Panc1 (cell line): ENCODE results near the gene PLCG1. TPM values are rescaled to one million over a fixed set of nuclear protein-coding genes. Genes with fewer than 3 reads are reported as not detected.

ENCODE experiments used
- ATAC-seq: fragments of 200-7000 bp; cut with Tn5 transposase; 2 replicates; pipeline ENCODE4 v1.9.1; 2020; ENCODE audit warnings: mild to moderate bottlenecking, moderate library complexity
- BruUV-seq: library from RNA; stranded (reverse); fragments of 400-500 nt; replicated peaks from 2 replicates; lab custom pipeline; 2021; lab: Mats Ljungman, UMichigan
- CTCF ChIA-PET: fragments of 300-600 bp; sonication (Branson Sonifier 250); formaldehyde crosslinking; loops from one replicate; lab custom pipeline; 2022; ENCODE audit warnings: antibody characterized with exemption; lab: Charles Lee
- POLR2A ChIA-PET: fragments of 300-600 bp; sonication (Branson Sonifier 250); formaldehyde crosslinking; loops from one replicate; lab custom pipeline; 2022; ENCODE audit warnings: antibody characterized with exemption; lab: Charles Lee
- DNase-seq: peaks from one replicate; pipeline ENCODE4 v3.0.0-alpha.2; 2010; ENCODE audit warnings: low read depth, low spot score
- H3K27ac ChIP-seq: 2 replicates; pipeline ENCODE4 v1.5.1; 2011; ENCODE audit warnings: mild to moderate bottlenecking, low read length, inconsistent platforms
- H3K27me3 ChIP-seq: fragments of 200-500 bp; sonication (Bioruptor generic); 2 replicates; pipeline ENCODE4 v1.6.0; 2014; ENCODE audit warnings: low read length, inconsistent platforms; ENCODE audit not compliant: control insufficient read depth, insufficient read depth
- H3K36me3 ChIP-seq: fragments of 200-500 bp; sonication (Bioruptor generic); 2 replicates; pipeline ENCODE4 v1.5.1; 2014; ENCODE audit warnings: inconsistent platforms, mild to moderate bottlenecking, low read length, moderate library complexity; ENCODE audit not compliant: control insufficient read depth, insufficient read depth
- H3K4me1 ChIP-seq: 2 replicates; pipeline ENCODE4 v1.5.1; 2011; ENCODE audit warnings: inconsistent platforms, mild to moderate bottlenecking, low read length, moderate library complexity; ENCODE audit not compliant: control insufficient read depth, insufficient read depth
- H3K4me3 ChIP-seq, 2 experiments: 2 replicates each; pipeline ENCODE4 v1.5.1; 2011 to 2012; ENCODE audit warnings: low read depth in 2 of 2, low read length in 2 of 2, mild to moderate bottlenecking in 2 of 2, inconsistent platforms in 1 of 2, moderate library complexity in 1 of 2
- H3K9me3 ChIP-seq: fragments of 200-500 bp; sonication (Bioruptor generic); 2 replicates; pipeline ENCODE4 v1.5.1; 2014; ENCODE audit warnings: low read depth, mild to moderate bottlenecking, inconsistent platforms, low read length, moderate library complexity; ENCODE audit not compliant: control insufficient read depth, insufficient read depth
- CTCF ChIP-seq: fragments of 450-650 bp; IDR thresholded peaks from 2 replicates; pipeline ENCODE4 v1.5.1; 2017; ENCODE audit warnings: mild to moderate bottlenecking
- POLR2AphosphoS5 ChIP-seq: IDR thresholded peaks from 2 replicates; pipeline ENCODE4 v1.6.1; 2012; ENCODE audit warnings: mild to moderate bottlenecking, low read depth, low read length, moderate library complexity
- REST ChIP-seq, 2 experiments: IDR thresholded peaks; 2 replicates each; pipeline ENCODE4 v1.6.1; 2011 to 2012; ENCODE audit warnings: low read depth in 2 of 2, control low read depth in 1 of 2, low read length in 1 of 2, mild to moderate bottlenecking in 1 of 2, moderate library complexity in 1 of 2; ENCODE audit not compliant: insufficient read depth in 1 of 2
- SIN3A ChIP-seq: IDR thresholded peaks from 2 replicates; pipeline ENCODE4 v1.6.1; 2012; ENCODE audit warnings: low read depth, mild to moderate bottlenecking, low read length, moderate library complexity, borderline replicate concordance; ENCODE audit not compliant: insufficient read depth
- TCF7L2 ChIP-seq: IDR thresholded peaks from 2 replicates; pipeline ENCODE4 v1.6.1; 2011; ENCODE audit warnings: mild to moderate bottlenecking, low read depth, low read length, inconsistent platforms
- in situ Hi-C: cut with HindIII; loops from 2 replicates; pipeline ENCODE4 v1.10.0; 2016; ENCODE audit warnings: low sequenced_read_pairs, low pct_unique_long_range_greater_than_20kb
- intact Hi-C: fragments of 100-400 bp; cut with micrococcal nuclease; formaldehyde crosslinking; loops from one replicate; pipeline ENCODE4 v1.10.0; 2022; ENCODE audit not compliant: unreplicated experiment
- total RNA-seq: library from RNA; stranded (reverse); gene quantifications from one replicate; pipeline ENCODE4 v1.2.1, GENCODE V29; 2021; ENCODE audit not compliant: unreplicated experiment

PLCG1 gene
- total RNA-seq, 1 experiment from 2014 or later, result 159 TPM

GRCh38 chr20:41135187-41135887, 2.0 kb upstream of the PLCG1 start:
- POLR2A ChIA-PET, result no interaction called here
- H3K27ac ChIP-seq, result no peak overlapping the region
- no TSS peak for BruUV-seq
- DNase-seq (no peak), ATAC-seq (peak; percentile 47)
- intact Hi-C loops (loop anchor here (2.0 kb wide), 1 partner anchor 205 kb away; the partner anchor contains the start of gene LPIN3), in situ Hi-C loops (no loop called here)
- H3K4me1 ChIP-seq, result peaks cover 10% of the 10 kb centered on the region; the same call in 1 of the 2 replicates
- no peak overlapping the region for H3K4me3 ChIP-seq
- H3K27me3 ChIP-seq, result no peaks in the 10 kb centered on the region
- CTCF ChIA-PET, result interaction anchor here (0.7 to 1.4 kb wide), 4 partner anchors 9 to 205 kb away, joined by 3 to 40 read pairs (median 4); partner anchors contain the start of gene LPIN3
- no peaks in the 10 kb centered on the region for H3K9me3 ChIP-seq
- no peaks in the 10 kb centered on the region for H3K36me3 ChIP-seq
- peak; percentile 94 for TF ChIP-seq CTCF
- TF ChIP-seq POLR2AphosphoS5, result no peak

- ATAC-seq (0 out of 2 replicates have a peak, but pooled peaks have one; percentile 0), DNase-seq (no peak)
- no TSS peak for BruUV-seq
- TF ChIP-seq POLR2AphosphoS5, result no peak
- TF ChIP-seq REST (IDR thresholded peaks at IDR 0.05; ENCODE audit: insufficient read depth in 1 of 2, low read depth in 2 of 2, low read length in 1 of 2), result no peak
- TF ChIP-seq SIN3A, result no peak
- TF ChIP-seq CTCF, result no peak
- no peak for TF ChIP-seq TCF7L2
- Histone ChIP-seq H3K9me3 (no peaks in the 10 kb centered on the region), H3K36me3 (no peaks in the 10 kb centered on the region), H3K4me1 (peaks cover 10% of the 10 kb centered on the region), H3K27me3 (no peaks in the 10 kb centered on the region), H3K27ac (peak overlapping the region; percentile 63), H3K4me3 (peak overlapping the region; percentile 56 to 77)
- intact Hi-C loops, result loop anchor here (2.0 kb wide), 1 partner anchor 205 kb away; the partner anchor contains the start of gene LPIN3
- POLR2A ChIA-PET, result interaction anchor here (0.8 kb wide), 1 partner anchor 366 kb away, joined by 7 read pairs; no protein-coding TSS in a partner anchor
- in situ Hi-C loops, result no loop called here
- CTCF ChIA-PET, result interaction anchor here (1.1 to 1.3 kb wide), 2 partner anchors 145 to 204 kb away, joined by 5 to 40 read pairs; partner anchors contain the start of gene LPIN3
Measured at GRCh38 chr20:41135888-41136679, 1.3 kb upstream of the PLCG1 start.
